Trophoblast cell (in vitro differentiated cells and primary cell): Measurements from ENCODE around the gene DNAJC11.
"Not testable (repeated sequence)": the region's sequence is repeated elsewhere in the genome, so short reads cannot be mapped to it uniquely, and the experiment has no call there.

Experiments
- DNase-seq, 2 donors: peaks; one replicate each; pipeline ENCODE4 v3.0.0-alpha.2; 2016
- H2AFZ ChIP-seq: 2 replicates; pipeline ENCODE4 v1.6.1; 2013; ENCODE audit warnings: low read length, moderate library complexity, mild to moderate bottlenecking; ENCODE audit not compliant: insufficient read depth, poor library complexity
- H2AK5ac ChIP-seq: 2 replicates; pipeline ENCODE4 v1.6.1; 2013; ENCODE audit warnings: mild to moderate bottlenecking, low read length
- H2BK120ac ChIP-seq: 2 replicates; pipeline ENCODE4 v1.6.1; 2013; ENCODE audit warnings: low read length, mild to moderate bottlenecking, moderate library complexity; ENCODE audit not compliant: insufficient read depth, poor library complexity
- H2BK12ac ChIP-seq: 2 replicates; pipeline ENCODE4 v1.6.1; 2013; ENCODE audit warnings: mild to moderate bottlenecking, low read length, moderate library complexity
- H2BK5ac ChIP-seq: 2 replicates; pipeline ENCODE4 v1.6.1; 2013; ENCODE audit warnings: low read length, low read depth, moderate library complexity, mild to moderate bottlenecking; ENCODE audit not compliant: poor library complexity
- H3K14ac ChIP-seq: 2 replicates; pipeline ENCODE4 v1.6.1; 2013; ENCODE audit warnings: mild to moderate bottlenecking, low read length
- H3K18ac ChIP-seq: 2 replicates; pipeline ENCODE4 v1.6.1; 2013; ENCODE audit warnings: mild to moderate bottlenecking, low read length
- H3K23ac ChIP-seq: 2 replicates; pipeline ENCODE4 v1.6.1; 2013; ENCODE audit warnings: low read length
- H3K27ac ChIP-seq: 2 replicates; pipeline ENCODE4 v1.5.1; 2013; ENCODE audit warnings: low read depth, mild to moderate bottlenecking, inconsistent platforms, low read length, moderate library complexity
- H3K27me3 ChIP-seq: 2 replicates; pipeline ENCODE4 v1.6.1; 2013; ENCODE audit warnings: inconsistent platforms, mild to moderate bottlenecking, low read length, moderate library complexity; ENCODE audit not compliant: insufficient read depth
- H3K36me3 ChIP-seq, 2 experiments: 1 replicate in 1 of 2; 2 replicates in 1 of 2; pipeline ENCODE4 v1.6.1; 2013; ENCODE audit warnings: low read length in 2 of 2, mild to moderate bottlenecking in 2 of 2, moderate library complexity in 1 of 2; ENCODE audit not compliant: insufficient read depth in 2 of 2, control insufficient read depth in 1 of 2
- H3K4ac ChIP-seq: 2 replicates; pipeline ENCODE4 v1.6.1; 2013; ENCODE audit warnings: low read depth, mild to moderate bottlenecking, low read length, moderate library complexity
- H3K4me1 ChIP-seq, 2 experiments: 1 replicate in 1 of 2; 2 replicates in 1 of 2; pipeline ENCODE4 v1.6.1; 2013; ENCODE audit warnings: low read length in 2 of 2, mild to moderate bottlenecking in 2 of 2, moderate library complexity in 1 of 2; ENCODE audit not compliant: insufficient read depth in 2 of 2, control insufficient read depth in 1 of 2
- H3K4me2 ChIP-seq: 2 replicates; pipeline ENCODE4 v1.6.1; 2013; ENCODE audit warnings: inconsistent platforms, mild to moderate bottlenecking, low read length, moderate library complexity
- H3K4me3 ChIP-seq: 2 replicates; pipeline ENCODE4 v1.5.1; 2013; ENCODE audit warnings: mild to moderate bottlenecking, low read depth, low read length, inconsistent platforms
- H3K79me1 ChIP-seq: one replicate; pipeline ENCODE4 v1.6.1; 2013; ENCODE audit warnings: low read length
- H3K79me2 ChIP-seq: 2 replicates; pipeline ENCODE4 v1.6.1; 2013; ENCODE audit warnings: low read length, mild to moderate bottlenecking; ENCODE audit not compliant: control insufficient read depth, insufficient read depth, poor library complexity
- H3K9ac ChIP-seq: 2 replicates; pipeline ENCODE4 v1.6.1; 2013; ENCODE audit warnings: mild to moderate bottlenecking, low read length
- H3K9me3 ChIP-seq: 2 replicates; pipeline ENCODE4 v1.6.1; 2013; ENCODE audit warnings: low read depth, mild to moderate bottlenecking, control low read depth, inconsistent platforms, low read length; ENCODE audit not compliant: insufficient read depth
- H4K12ac ChIP-seq: 2 replicates; pipeline ENCODE4 v1.6.1; 2013; ENCODE audit warnings: low read depth, mild to moderate bottlenecking, low read length, moderate library complexity
- H4K8ac ChIP-seq: 2 replicates; pipeline ENCODE4 v1.6.1; 2013; ENCODE audit warnings: low read depth, mild to moderate bottlenecking, low read length, moderate library complexity
- H4K91ac ChIP-seq: one replicate; pipeline ENCODE4 v1.6.1; 2013; ENCODE audit warnings: low read depth, mild to moderate bottlenecking, low read length, moderate library complexity
- WGBS: extraction: QIAGEN DNeasy Blood & Tissue Kit; methylation state at CpG from one replicate; pipeline ENCODE4 v1.1.7; 2013; ENCODE audit warnings: missing lambda C conversion rate; ENCODE audit not compliant: insufficient read length, insufficient coverage; ENCODE audit errors: extremely low coverage; 5-methylcytosine and 5-hydroxymethylcytosine counted together

The DNAJC11 gene

GRCh38 chr1:6666696-6667095, 34.9 kb downstream of the DNAJC11 start:
- Histone ChIP-seq H3K23ac (no peak overlapping the region), H3K9ac (no peak overlapping the region), H3K79me2 (no peaks in the 10 kb centered on the region), H3K36me3 (peaks cover 26 to 37% of the 10 kb centered on the region in 2 experiments), H3K4me3 (no peak overlapping the region), H2BK12ac (no peak overlapping the region), H2AFZ (no peak overlapping the region), H3K4ac (no peak overlapping the region), H2BK5ac (no peak overlapping the region), H2BK120ac (no peak overlapping the region), H3K79me1 (no peaks in the 10 kb centered on the region), H3K27me3 (no peaks in the 10 kb centered on the region), H4K91ac (no peak overlapping the region), H3K14ac (no peak overlapping the region), H4K12ac (no peak overlapping the region), H4K8ac (no peak overlapping the region), H3K4me1 (no peaks in the 10 kb centered on the region), H3K9me3 (no peaks in the 10 kb centered on the region), H3K27ac (no peak overlapping the region), H3K4me2 (no peak overlapping the region), H3K18ac (no peak overlapping the region), H2AK5ac (no peak overlapping the region)
- DNase-seq: no peak
- no CpG with 5 or more reads among the region's 5 CpGs for WGBS

GRCh38 chr1:6662468-6662867, 39.1 kb downstream of the DNAJC11 start:
- not testable (repeated sequence) for H3K18ac ChIP-seq, H3K4ac ChIP-seq, H3K9me3 ChIP-seq, H3K23ac ChIP-seq, H3K14ac ChIP-seq, H2AK5ac ChIP-seq, H3K79me2 ChIP-seq, H2BK120ac ChIP-seq, H3K9ac ChIP-seq, H3K4me2 ChIP-seq, H3K4me3 ChIP-seq, H3K27me3 ChIP-seq, H4K8ac ChIP-seq, H4K91ac ChIP-seq, DNase-seq, H2BK12ac ChIP-seq, H2BK5ac ChIP-seq, H3K4me1 ChIP-seq, H4K12ac ChIP-seq, H3K27ac ChIP-seq, H2AFZ ChIP-seq, H3K79me1 ChIP-seq
- no CpG with 5 or more reads among the region's 7 CpGs for WGBS
- H3K36me3 ChIP-seq: peaks cover 18 to 33% of the 10 kb centered on the region in 2 experiments

DNA sequence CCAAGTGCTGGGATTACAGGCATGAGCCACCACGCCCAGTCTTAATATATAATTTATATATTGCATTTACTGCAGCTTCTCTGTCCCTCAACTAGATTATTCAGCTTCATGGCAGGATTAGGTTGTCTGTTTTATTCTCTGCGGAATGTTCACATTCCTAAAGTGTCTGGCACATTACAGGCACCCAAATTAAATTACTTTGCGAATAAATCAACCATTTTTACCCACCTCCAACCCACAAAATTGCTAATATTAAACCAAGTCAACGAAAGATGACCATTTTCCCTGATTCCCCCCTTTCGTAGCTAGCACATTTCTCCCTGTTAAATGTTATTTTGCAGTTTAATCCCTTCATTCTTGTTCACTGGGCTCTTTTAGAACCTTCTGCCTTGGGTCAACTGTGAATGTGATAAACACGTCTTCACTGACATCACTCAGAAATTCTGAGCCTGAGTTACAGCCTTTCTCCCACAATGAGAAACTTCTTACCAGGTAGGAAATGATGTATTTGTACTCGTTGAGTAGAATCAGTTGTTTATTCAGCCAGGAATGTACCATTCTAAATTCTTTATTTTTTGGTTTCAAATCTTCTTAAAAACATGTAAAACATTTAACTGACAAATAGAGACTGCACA, 41.1 kb downstream of the DNAJC11 start:
- Histone ChIP-seq H2BK5ac (no peak overlapping the region), H3K9ac (no peak overlapping the region), H2BK120ac (no peak overlapping the region), H2AFZ (no peak overlapping the region), H3K4ac (no peak overlapping the region), H3K27me3 (no peaks in the 10 kb centered on the region), H3K36me3 (peaks cover 11 to 21% of the 10 kb centered on the region in 2 experiments), H3K9me3 (peaks cover 1% of the 10 kb centered on the region), H3K4me2 (no peak overlapping the region), H3K18ac (no peak overlapping the region), H4K12ac (no peak overlapping the region), H3K79me1 (no peaks in the 10 kb centered on the region), H2BK12ac (no peak overlapping the region), H3K27ac (no peak overlapping the region), H3K23ac (no peak overlapping the region), H3K14ac (no peak overlapping the region), H4K8ac (no peak overlapping the region), H3K79me2 (no peaks in the 10 kb centered on the region), H3K4me3 (no peak overlapping the region), H3K4me1 (no peaks in the 10 kb centered on the region), H2AK5ac (no peak overlapping the region), H4K91ac (no peak overlapping the region)
- DNase-seq: no peak
- WGBS: 100% methylated on average over 1 of the region's 7 CpGs

- Histone ChIP-seq H3K18ac (no peak overlapping the region), H3K9ac (no peak overlapping the region), H3K14ac (no peak overlapping the region), H4K12ac (no peak overlapping the region), H3K36me3 (peaks cover 5 to 10% of the 10 kb centered on the region in 2 experiments), H3K4ac (no peak overlapping the region), H3K79me1 (no peaks in the 10 kb centered on the region), H3K4me1 (peaks cover 0 to 4% of the 10 kb centered on the region in 2 experiments), H2BK5ac (no peak overlapping the region), H2AFZ (no peak overlapping the region), H2AK5ac (no peak overlapping the region), H3K27me3 (no peaks in the 10 kb centered on the region), H3K4me3 (no peak overlapping the region), H2BK120ac (no peak overlapping the region), H2BK12ac (no peak overlapping the region), H4K91ac (no peak overlapping the region), H4K8ac (no peak overlapping the region), H3K9me3 (peaks cover 1% of the 10 kb centered on the region), H3K23ac (no peak overlapping the region), H3K27ac (no peak overlapping the region), H3K4me2 (no peak overlapping the region), H3K79me2 (no peaks in the 10 kb centered on the region)
- no peak for DNase-seq
- WGBS: no CpG with 5 or more reads among the region's 5 CpGs
These were observed 43.1 kb downstream of the DNAJC11 start for GRCh38 chr1:6658359-6659060.
